HG03469 (cell line): ENCODE data around the gene CHIC1.

ENCODE experiments used
- ATAC-seq: cut with Tn5 transposase; IDR thresholded peaks from one replicate; pipeline ENCODE4 v1.9.1; 2021; ENCODE audit warnings: mild to moderate bottlenecking, moderate library complexity, moderate number of reproducible peaks; ENCODE audit not compliant: unreplicated experiment

CHIC1 gene

GRCh38 chrX:73728602-73729001, 165.6 kb downstream of the CHIC1 start:
- ATAC-seq, result no peak
